ENCODE results near the gene APOA4.
"Not testable (repeated sequence)": the region's sequence is repeated elsewhere in the genome, so short reads cannot be mapped to it uniquely, and the experiment has no call there.

The APOA4 gene

DNA sequence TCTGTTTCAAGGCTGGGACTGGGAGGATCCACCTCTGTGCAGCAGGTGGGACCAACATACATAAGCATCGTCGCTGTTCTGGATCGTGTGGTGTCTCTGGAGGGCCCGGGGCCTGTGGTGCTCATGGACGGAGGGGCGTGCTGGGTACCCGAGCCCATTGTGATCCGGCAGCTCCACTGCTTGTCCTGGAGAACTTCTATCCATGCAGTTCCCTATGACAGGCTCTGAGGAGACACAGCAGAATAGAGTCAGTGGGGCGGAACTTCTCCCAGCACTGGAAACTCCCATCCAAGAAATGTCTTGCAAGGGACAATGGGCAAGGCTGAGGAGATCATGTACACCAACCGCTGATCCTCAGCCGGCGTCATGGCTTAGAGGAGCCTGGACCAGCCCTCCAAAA, 26.0 kb upstream of the APOA4 start:
- DNase-seq (ENCODE audit: low read depth in 2 of 2), result no peak

DNA sequence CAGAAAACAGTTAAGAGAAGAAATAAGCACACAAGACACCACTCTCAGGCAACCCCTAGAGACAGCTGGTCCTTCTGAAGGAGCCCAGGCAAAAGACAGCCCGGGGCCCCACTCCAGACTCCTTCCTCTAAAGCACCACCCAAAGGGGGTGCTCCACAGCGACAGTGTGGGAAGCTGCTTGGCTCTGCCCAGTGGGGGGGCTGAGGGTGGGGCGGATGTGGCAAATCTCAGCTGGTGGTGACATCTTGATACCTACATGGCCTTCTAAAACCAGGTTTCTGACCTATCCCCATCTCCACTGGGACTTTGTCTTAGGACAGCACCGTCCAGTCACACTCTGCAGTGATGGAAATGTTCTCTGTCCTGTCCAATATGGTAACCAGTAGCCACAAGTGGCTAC, 24.5 kb upstream of the APOA4 start:
- DNase-seq (ENCODE audit: low read depth in 2 of 2), result no peak

DNA sequence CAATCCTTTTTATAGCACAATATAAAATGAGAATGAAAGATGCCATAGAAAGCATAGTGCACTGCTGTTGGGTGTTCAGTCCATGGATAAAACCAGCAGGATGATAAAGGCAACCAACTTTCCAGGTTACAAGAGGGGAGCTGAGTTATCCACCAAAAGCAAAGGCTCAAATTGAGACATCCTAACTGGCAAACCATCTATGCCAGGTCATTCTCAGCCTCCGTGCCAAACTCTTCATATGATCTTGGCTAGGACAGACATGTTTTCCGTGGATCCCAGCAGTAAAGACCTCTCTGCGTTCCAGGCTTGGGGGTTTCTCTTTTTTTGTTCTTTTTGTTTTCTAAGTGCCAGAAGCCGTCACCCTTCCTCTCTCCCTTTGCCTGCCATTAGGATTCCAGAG, 21.6 kb upstream of the APOA4 start:
- no peak for DNase-seq (ENCODE audit: low read depth in 2 of 2)

DNA sequence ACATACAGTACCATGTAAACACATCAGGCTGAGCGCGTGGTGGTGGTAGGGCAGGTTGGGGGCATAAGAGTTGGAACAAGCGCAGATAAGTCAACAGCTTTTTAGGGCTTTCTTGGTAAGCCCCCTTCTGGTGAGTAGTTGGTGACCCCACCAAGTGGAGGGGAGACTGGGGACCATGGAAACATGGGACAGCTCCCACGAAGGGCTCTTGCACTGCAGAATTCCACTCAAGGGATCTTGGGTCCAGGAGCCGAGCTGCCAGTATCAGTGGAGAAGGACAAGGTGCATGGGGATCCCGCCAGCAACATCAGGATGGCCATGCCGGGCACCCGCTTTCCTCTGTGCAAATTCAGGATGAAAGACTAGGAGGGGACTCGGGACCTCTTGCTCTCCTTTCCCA, 20.6 kb upstream of the APOA4 start:
- no peak for DNase-seq (ENCODE audit: low read depth in 2 of 2)

DNA sequence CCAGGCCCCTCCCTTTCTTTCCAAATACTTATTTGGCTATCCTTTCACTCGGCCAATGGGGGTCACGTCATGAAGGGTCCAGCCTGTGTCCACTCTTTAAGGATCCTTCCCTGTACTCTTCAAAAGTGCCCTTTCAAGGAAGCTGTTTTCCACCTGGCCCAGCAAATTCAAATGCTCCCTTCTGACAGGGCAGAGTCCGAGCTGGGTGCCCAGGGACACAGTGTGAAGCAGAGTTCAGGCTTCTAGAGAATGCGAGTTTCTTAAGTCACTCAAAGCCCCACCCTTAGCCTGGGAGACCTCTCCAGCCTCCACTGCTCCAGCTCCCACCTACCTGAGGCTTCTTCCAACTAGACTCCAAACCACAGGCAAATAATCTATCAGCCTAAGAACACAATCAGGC, 19.8 kb upstream of the APOA4 start:
- DNase-seq (ENCODE audit: low read depth in 2 of 2), result no peak

DNA sequence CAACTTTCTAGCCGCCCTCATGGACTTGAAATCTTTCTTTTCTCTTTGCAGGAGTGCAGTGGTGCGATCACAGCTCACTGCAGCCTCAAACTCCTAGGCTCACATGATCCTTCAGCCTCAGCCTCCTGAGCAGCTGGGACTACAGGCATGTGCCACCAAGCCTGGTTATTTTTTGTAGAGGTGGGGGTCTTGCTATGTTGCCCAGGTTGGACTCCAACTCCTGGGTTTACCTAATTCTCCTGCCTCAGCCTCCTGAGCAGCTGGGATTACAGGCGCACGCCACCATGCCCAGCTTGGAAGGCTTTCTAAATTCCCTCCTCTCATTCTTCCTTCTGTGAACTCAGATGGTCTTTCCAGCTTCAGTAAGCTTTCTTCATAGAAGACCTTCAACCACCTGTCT, 19.0 kb upstream of the APOA4 start:
- no peak for DNase-seq (ENCODE audit: low read depth in 2 of 2)

DNA sequence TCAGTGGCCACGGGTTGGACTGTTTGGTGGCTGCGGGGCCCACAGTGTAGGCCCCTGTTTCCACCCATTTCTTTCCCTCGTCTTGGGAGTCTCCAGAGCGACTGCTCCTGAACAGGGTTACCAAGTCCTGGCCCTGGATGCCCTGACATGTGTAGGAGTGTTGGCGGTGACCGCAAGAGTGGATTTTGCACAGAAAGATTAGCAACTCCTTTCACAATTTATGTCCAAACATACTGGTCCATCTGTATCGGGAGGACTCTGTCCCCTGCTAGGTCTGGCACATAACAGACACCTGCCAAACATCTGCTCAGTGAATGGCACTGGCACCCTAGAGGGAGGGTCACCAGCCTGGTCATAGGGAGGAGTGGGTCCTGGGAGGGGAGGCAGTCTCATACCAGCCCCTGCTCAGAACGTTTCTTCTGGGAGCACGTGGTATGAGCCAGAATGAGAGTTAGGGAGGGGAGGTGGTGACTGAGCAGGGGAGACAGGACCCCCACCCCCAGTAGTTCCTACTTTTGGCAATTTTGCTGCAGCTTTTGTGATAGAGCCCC, 17.7 kb upstream of the APOA4 start:
- DNase-seq (ENCODE audit: low read depth in 2 of 2), result no peak

DNA sequence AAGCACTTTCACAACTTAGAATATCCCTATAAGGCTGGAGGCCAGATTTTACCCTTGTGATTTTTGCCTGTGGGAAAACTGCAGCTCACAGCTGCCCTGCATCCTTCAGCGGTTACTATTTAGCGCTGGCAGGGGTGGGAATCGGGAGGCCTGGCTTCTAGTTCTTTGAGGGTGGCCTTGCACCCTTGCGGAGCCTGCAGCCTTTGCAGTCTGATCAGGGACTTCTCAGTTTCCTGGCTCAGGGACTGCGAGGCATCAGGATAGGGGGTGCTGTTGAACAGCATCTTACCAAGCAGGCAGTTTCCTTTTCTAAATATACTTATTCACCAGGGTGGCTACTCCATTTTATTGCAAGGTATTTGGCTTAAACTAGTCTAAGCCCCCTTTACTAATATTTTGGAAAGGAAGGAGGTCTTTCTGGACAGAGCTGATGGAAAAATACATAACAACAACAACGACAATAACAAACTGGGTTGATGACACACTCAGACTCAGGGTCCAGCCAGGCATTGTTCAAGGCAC, 17.2 kb upstream of the APOA4 start:
- DNase-seq (ENCODE audit: low read depth in 2 of 2), result no peak

DNA sequence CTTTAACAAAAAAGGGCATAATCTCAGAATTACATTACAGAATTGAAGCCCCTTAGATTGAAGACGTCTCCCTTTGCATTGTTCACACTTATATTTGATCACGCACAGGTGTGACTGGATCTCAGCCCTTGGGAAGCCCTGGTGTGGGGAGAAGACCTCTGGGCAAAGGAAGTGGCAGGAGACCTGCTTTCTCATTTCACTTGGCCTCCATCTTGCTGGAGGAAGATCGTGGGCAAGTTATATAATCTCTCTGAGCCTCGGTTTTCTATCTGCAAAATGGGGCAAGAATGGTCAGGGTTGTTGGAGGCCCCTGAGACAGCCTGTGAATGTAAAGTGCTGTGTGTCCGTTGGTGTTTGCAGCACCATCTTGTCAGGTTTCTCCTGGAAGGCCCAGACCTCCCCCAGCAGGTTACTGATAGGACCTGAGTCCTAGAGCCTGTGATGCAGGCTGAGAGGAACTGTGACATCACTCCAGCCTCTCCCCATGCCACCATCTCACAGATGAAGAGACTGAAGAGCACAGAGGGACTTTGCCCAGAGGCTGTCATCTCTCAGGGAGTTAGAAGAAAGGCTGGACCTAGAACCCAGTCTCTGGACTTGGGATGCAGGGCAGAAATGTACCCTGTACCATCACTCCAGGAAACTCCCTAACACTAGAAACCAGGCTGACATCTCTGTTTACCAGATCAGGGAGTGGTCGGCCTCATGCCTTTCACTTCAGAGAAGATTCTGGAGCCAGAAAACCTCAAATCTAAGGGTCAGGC, 15.4 kb upstream of the APOA4 start:
- DNase-seq (ENCODE audit: low read depth in 2 of 2), result no peak

DNA sequence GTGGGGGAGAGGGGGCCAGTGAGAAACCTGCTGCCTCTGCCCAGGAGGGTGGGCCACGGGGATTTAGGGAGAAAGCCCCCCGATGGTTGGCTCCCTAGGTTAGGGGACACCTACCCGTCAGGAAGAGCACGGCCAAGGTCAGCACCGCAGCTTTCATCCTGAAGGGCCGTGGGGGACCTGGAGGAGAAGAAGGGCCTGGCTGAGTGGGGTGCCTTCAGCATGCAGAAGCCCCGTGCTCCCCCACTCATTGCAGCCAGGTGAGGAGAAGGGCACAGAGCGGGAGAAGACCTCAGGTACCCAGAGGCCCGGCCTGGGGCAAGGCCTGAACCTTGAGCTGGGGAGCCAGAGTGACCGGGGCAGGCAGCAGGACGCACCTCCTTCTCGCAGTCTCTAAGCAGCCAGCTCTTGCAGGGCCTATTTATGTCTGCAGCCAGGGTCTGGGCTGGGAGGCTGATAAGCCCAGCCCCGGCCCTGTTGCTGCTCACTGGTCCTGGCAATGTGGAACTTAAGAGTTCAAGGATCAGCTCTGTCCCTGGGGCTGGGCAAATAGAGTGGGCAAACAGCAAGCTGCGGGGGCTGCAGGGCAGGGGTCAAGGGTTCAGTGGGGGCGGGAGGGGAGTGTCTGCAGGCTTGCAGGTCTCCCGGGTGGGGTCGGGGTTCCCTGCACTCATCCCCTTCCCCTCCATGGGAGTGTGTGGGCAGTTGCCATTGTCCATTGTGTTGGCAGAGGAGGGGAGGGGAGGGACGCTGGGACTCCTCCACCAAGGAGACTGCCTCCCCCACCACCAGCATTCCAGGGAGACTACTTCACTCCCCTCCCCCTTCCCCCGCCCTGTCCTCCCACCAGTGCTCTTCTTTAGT, 14.4 kb upstream of the APOA4 start, which contains the start of gene APOA1:
APOA1 (minus strand) TSS at position 392 of the 861 bp plus-strand sequence; CDS start at position 157, 235 bp downstream.
- no peak for DNase-seq (ENCODE audit: low read depth in 2 of 2)

DNA sequence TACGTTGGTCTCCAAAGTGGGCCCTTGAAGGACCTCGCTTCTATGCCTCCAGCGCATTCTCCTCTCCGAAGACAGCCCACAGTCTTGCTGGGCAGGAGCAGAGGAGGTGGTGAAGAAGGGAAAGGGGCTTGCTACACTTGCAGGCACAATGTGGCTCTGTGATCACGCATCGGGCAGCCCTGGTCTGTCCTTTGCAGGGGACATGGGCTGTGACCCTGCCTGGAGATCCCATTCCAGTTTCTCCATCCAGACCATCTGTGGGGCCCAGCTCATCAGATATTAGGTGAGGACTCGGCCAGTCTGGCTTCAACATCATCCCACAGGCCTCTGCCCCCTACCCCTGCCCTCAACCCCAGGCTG, 13.5 kb upstream of the APOA4 start:
- DNase-seq (ENCODE audit: low read depth in 2 of 2), result no peak

DNA sequence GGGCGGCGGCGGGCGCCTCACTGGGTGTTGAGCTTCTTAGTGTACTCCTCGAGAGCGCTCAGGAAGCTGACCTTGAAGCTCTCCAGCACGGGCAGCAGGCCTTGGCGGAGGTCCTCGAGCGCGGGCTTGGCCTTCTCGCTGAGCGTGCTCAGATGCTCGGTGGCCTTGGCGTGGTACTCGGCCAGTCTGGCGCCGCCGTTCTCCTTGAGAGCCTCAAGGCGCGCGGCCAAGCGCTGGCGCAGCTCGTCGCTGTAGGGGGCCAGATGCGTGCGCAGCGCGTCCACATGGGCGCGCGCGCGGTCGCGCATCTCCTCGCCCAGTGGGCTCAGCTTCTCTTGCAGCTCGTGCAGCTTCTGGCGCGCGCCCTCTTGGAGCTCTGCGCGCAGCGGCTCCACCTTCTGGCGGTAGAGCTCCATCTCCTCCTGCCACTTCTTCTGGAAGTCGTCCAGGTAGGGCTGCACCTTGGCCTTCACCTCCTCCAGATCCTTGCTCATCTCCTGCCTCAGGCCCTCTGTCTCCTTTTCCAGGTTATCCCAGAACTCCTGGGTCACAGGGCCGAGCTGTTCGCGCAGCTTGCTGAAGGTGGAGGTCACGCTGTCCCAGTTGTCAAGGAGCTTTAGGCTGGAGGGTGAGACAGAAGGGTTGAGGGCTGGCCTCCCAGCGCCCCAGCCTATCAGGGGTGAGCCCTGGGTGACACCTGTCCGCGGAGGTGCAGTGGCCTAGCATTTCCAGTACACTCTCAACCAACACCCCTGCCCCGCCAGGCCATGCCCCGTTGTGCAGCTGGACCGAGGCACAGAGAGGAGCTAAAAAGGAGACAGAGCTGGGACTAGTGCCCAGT, 12.9 kb upstream of the APOA4 start:
- DNase-seq (ENCODE audit: low read depth in 2 of 2), result peak; percentile 50 to 69

DNA sequence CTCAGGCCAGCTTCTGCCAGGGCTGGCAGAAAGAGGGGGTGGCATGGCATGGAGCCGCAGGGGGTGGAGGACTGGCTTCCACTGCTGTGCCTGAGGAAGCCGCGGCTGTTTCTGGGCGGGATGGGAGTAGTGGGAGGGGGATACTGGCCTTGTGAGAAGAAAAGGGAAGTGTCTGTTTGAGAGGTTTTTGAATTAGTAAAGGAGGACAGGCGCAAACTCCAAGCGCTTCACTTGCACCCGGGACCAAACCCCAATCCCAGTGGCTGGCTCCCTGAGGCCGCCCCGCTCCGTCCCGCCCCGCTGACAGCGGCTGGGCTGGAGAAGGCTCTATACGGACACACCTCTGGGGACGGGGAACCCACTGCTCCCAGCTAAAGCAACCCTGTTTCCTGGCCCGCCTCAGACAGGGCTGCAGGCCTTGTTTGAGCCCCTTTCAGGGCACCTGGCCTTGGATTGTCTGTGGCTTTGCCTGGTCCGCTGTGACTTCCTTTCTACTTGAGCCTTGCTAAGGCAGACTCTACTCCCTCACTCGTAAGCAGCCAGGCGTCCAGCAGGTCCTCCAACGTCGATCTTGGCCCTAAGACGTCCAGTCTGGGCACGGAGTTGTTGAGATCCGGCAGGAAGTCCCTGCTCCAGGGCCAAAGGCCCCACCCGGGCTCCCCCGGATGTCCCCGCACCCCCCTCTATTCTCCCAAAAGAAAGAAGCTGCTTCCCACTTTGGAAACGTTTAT, 12.1 kb upstream of the APOA4 start:
- DNase-seq (ENCODE audit: low read depth in 2 of 2), result no peak

DNA sequence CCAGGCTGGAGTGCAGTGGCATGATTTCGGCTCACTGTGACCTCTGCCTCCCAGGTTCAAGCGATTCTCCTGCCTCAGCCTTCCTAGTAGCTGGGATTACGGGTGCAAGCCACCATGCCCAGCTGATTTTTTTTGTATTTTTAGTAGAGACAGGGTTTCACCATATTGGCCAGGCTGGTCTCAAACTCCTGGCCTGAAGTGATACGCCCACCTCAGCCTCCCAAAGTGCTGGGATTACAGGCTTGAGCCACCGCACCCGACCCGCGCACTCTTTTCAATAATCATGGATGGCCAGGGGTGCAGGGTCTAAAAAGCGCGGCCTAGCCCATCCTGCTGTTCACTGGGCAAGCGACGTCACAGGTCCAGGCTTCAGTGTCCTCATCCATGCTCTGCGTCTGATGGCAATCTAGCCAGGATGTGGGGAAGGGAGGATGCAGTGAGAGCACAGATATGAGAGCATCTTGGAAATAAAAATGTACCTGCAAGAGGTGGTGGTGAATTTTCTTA, 11.5 kb upstream of the APOA4 start:
- not testable (repeated sequence) for DNase-seq (ENCODE audit: low read depth in 2 of 2)

DNA sequence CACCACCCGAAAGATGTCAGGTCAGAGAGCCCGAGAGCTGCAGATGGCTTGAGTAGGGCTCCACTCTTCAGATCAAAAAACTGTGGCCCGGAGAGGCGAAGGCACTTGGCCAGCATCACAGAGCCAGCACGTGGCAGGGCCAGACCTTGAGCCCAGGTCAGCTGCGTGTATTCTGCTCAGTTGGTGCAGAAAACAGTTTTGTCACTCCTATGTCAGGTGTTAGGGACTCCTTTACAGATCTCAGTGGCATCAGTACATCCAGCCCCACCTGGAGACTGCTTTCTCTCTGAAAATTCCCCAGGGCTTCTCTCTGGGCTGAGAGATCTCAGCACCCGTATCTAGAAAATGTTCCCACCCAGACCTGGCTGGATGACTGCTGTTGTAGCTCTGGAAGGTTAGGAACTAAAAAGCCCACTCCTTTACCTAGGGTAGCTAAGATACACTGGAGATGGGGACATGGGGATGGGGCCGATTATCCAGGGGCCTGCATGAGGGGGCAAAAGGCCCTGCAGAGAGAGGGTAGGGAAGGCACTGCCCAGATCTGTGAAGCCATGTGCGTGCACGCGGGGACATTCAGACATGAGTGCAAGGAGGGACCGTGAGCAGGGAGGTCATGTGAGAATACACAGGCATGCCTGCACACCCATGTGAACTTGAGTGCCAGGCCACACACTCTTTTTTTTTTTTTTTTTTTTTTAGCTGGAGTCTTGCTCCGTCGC, 10.9 kb upstream of the APOA4 start:
- DNase-seq (ENCODE audit: low read depth in 2 of 2), result no peak

DNA sequence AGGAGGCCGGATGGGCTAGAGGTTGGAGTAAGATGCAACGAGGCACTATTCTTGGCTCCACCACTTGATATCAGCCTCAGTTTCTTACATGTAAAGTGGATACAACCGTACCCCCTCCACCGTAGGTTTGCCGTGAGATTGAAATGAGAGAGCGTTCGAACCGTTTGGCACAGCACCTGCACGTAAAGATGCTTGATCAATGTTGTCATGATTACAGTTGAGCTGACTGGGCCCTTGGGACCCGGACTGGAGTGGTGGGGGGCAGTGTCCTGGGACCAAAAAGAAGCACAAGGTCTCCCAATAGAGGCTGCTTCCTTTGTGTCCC, 10.3 kb upstream of the APOA4 start:
- DNase-seq (ENCODE audit: low read depth in 2 of 2), result no peak

DNA sequence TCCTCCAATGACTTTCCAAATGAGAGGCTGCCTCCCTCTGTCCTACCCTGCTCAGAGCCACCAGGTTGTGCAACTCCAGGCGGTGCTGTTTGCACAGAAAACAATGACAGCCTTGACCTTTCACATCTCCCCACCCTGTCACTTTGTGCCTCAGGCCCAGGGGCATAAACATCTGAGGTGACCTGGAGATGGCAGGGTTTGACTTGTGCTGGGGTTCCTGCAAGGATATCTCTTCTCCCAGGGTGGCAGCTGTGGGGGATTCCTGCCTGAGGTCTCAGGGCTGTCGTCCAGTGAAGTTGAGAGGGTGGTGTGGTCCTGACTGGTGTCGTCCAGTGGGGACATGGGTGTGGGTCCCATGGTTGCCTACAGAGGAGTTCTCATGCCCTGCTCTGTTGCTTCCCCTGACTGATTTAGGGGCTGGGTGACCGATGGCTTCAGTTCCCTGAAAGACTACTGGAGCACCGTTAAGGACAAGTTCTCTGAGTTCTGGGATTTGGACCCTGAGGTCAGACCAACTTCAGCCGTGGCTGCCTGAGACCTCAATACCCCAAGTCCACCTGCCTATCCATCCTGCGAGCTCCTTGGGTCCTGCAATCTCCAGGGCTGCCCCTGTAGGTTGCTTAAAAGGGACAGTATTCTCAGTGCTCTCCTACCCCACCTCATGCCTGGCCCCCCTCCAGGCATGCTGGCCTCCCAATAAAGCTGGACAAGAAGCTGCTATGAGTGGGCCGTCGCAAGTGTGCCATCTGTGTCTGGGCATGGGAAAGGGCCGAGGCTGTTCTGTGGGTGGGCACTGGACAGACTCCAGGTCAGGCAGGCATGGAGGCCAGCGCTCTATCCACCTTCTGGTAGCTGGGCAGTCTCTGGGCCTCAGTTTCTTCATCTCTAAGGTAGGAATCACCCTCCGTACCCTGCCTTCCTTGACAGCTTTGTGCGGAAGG, 9.5 kb upstream of the APOA4 start:
- no peak for DNase-seq (ENCODE audit: low read depth in 2 of 2)

DNA sequence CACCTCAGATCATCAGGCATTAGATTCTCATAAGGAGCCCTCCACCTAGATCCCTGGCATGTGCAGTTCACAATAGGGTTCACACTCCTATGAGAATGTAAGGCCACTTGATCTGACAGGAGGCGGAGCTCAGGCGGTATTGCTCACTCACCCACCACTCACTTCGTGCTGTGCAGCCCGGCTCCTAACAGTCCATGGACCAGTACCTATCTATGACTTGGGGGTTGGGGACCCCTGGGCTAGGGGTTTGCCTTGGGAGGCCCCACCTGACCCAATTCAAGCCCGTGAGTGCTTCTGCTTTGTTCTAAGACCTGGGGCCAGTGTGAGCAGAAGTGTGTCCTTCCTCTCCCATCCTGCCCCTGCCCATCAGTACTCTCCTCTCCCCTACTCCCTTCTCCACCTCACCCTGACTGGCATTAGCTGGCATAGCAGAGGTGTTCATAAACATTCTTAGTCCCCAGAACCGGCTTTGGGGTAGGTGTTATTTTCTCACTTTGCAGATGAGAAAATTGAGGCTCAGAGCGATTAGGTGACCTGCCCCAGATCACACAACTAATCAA, 8.8 kb upstream of the APOA4 start:
- DNase-seq (ENCODE audit: low read depth in 2 of 2), result no peak
